T-helper 9 cell (primary cell): Measurements from ENCODE around the gene PNMA8A.

ENCODE experiments used
- DNase-seq: peaks from one replicate; pipeline ENCODE4 v3.0.0-alpha.2; 2020

PNMA8A gene

GRCh38 chr19:46426506-46427162 is 44.7 kb downstream of the PNMA8A start:
- no peak for DNase-seq

GRCh38 chr19:46426035-46426505 is 45.3 kb downstream of the PNMA8A start:
- no peak for DNase-seq

GRCh38 chr19:46423188-46423587 is 48.2 kb downstream of the PNMA8A start:
- DNase-seq = no peak

DNA sequence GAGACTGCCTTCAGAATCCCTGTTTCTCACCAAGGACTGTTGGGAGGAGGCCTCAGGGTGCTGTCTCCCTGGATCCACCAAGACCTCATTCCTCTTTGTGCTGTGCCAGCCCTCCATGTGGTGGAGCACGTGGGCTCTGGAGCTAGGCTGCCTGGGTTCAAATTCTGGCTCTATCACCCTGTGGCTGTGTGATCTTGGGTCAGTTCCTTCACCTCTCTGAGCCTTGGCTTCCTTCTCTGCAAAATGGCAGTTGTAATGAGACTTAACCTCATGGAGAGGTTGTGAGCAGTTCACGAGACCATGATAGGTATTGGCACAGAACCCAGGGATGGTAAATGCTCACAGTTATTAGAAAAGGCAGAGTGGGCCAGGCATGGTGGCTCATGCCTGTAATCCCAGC is 49.0 kb downstream of the PNMA8A start:
- DNase-seq = no peak

DNA sequence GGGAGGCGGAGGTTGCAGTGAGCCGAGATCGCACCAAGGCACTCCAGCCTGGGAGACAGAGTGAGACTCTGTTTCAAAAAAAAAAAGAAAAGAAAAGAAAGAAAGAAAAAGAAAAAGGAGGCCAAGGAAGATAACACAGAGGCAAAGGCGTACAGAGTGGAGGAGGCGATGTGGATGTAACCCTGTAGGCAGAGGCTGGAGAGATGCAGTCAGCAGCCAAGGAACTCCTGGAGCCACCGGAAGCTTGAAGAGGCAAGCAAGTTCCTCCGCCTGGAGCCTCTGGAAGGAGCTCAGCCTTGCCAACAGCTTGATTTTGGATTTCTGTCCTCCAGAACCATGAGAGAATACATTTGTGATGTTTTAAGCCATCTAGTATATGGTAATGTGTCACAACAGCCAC is 51.3 kb downstream of the PNMA8A start:
- DNase-seq = no peak
